ENCODE measurements around the gene WEE1. TPM values are rescaled to one million over a fixed set of nuclear protein-coding genes. Genes with fewer than 3 reads are reported as not detected.

WEE1 gene
- total and polyA plus RNA-seq, 12 donors, result 12.7 to 114 (median 48.7) TPM

DNA sequence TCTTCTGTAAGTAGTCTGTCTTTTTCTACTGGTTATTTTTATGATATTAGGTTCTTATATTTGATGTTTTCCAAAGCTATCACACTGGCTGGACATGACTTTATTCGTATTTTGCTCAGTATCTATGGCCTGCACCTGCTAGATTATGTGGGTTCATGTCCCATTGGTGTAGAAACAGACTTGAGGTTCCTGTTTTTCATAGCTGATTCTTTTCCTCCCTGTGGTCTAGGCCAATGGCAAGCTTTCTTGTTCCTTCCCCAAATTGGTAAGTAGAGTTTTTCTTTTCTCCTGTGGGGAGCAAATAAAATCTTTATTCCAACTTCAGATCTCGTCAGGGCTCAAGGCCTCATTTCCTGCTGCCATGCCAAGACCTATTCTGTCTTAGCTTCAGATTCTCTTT lies 60.2 kb downstream of the WEE1 start:
- ATAC-seq, result no peak

DNA sequence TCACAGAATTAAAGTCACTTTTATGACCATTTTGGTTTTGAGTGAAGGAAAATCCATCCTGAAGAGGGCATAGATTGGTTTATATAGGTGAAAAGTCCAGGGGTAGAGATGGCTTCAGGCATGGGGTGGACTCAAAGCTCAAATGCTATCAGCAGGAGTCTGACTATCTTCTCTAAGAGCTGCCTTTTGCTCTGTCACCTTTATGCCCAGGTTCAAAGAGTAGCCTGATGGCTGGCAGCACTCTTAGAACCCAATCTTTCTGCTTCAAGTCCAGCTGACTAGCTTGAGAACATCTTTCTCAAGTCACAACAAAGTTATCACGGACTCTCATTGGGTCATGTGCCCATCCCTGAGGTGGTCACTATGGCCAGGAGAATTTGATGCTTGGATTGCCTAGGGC lies 63.2 kb downstream of the WEE1 start:
- Histone ChIP-seq H3K36me3 (no peaks in the 10 kb centered on the region), H3K4me3 (no peak overlapping the region), H3K27me3 (no peaks in the 10 kb centered on the region), H3K9me3 (peaks cover 0 to 5% (median 0%) of the 10 kb centered on the region in 11 donors), H3K4me1 (peaks cover 0 to 38% (median 15%) of the 10 kb centered on the region in 9 donors), H3K27ac (no peak overlapping the region)
- intact Hi-C loops (cut with DNase I), result no loop called here
- no peak for ATAC-seq
- no peak for DNase-seq
- WGBS, 2 donors, result 92 to 96% methylated on average over 1 of the region's 1 CpG
- TF ChIP-seq, protein P1, sequence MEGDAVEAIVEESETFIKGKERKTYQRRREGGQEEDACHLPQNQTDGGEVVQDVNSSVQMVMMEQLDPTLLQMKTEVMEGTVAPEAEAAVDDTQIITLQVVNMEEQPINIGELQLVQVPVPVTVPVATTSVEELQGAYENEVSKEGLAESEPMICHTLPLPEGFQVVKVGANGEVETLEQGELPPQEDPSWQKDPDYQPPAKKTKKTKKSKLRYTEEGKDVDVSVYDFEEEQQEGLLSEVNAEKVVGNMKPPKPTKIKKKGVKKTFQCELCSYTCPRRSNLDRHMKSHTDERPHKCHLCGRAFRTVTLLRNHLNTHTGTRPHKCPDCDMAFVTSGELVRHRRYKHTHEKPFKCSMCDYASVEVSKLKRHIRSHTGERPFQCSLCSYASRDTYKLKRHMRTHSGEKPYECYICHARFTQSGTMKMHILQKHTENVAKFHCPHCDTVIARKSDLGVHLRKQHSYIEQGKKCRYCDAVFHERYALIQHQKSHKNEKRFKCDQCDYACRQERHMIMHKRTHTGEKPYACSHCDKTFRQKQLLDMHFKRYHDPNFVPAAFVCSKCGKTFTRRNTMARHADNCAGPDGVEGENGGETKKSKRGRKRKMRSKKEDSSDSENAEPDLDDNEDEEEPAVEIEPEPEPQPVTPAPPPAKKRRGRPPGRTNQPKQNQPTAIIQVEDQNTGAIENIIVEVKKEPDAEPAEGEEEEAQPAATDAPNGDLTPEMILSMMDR (IDR thresholded peaks at IDR 0.05), result no peak

More for the DNA sequence above, 60.2 kb downstream of the WEE1 start:
- Histone ChIP-seq H3K36me3 (no peaks in the 10 kb centered on the region), H3K9me3 (peaks cover 0 to 5% (median 0%) of the 10 kb centered on the region in 11 donors), H3K27ac (peak overlapping the region in 1 of 10 donors; percentile 24), H3K4me1 (peaks cover 0 to 26% (median 4%) of the 10 kb centered on the region in 9 donors), H3K4me3 (no peak overlapping the region), H3K27me3 (no peaks in the 10 kb centered on the region)
- intact Hi-C loops (cut with DNase I), result no loop called here
- TF ChIP-seq, protein P1 (IDR thresholded peaks at IDR 0.05), result no peak
- 66 to 77% methylated on average over 2 of the region's 2 CpGs for WGBS, 2 donors
- DNase-seq, result no peak

DNA sequence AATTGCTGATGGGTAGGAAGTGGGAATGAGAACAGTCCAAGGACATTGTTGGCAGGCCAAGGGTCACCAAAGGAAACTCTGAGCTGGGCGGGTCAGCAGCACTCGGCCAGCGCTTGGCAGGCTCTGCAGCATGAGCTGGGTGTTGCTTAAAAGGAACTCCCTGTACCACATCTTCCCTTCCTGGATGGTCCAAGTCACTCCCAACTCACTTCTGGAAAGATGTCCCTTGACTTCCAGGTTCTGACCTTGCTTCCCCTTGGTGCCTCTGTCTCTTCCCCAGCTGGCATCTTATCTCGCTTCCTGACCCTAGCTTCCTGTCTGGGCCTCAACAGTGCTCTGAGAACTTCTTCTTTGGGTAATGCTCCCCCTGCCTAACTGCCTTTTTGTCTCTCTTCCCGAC lies 65.6 kb downstream of the WEE1 start:
- H3K9me3 ChIP-seq, result no peaks in the 10 kb centered on the region
- DNase-seq (peak; percentile 15 to 60), ATAC-seq (peak; percentile 76 to 92 (median 88))
- TF ChIP-seq, protein P1 (IDR thresholded peaks at IDR 0.05), result no peak
- WGBS, 2 donors, result 61 to 64% methylated on average over 5 of the region's 5 CpGs
- no peaks in the 10 kb centered on the region for H3K36me3 ChIP-seq
- H3K27me3 ChIP-seq, result no peaks in the 10 kb centered on the region
- H3K4me3 ChIP-seq, result no peak overlapping the region
- peak overlapping the region in 9 of 10 donors; percentile 16 to 83 (median 60) for H3K27ac ChIP-seq
- intact Hi-C loops (cut with DNase I), result no loop called here
- peaks cover 0 to 40% (median 15%) of the 10 kb centered on the region in 9 donors for H3K4me1 ChIP-seq

Other genes with a start within 250 kb of the WEE1 start
- 100 to 1,000 TPM; 129 to 169 (median 146) TPM for gene IPO7, start 189.0 kb upstream of the WEE1 start, total RNA-seq
- gene IPO7, start 189.0 kb upstream of the WEE1 start, polyA plus RNA-seq, result 10 to 100 TPM; 24.1 to 56.3 TPM
- gene ZNF143, start 112.7 kb upstream of the WEE1 start, total RNA-seq, result 10 to 100 TPM; 11.7 to 28.8 (median 17.6) TPM
- 10 to 100 TPM in 1 of 2 donors, 1 to 10 TPM in 1; 6.1 to 19.4 TPM for gene ZNF143, start 112.7 kb upstream of the WEE1 start, polyA plus RNA-seq
- 10 to 100 TPM; 15.9 to 33.4 (median 20.8) TPM for gene SWAP70, start 90.4 kb downstream of the WEE1 start, total RNA-seq
- 1 to 10 TPM; 7.8 to 9.7 TPM for gene SWAP70, start 90.4 kb downstream of the WEE1 start, polyA plus RNA-seq